Transverse colon (tissue), 4 donors: ENCODE measurements around the gene NXPH2. TPM values are rescaled to one million over a fixed set of nuclear protein-coding genes. Genes with fewer than 3 reads are reported as not detected.

Source experiments
- DNase-seq: peaks from one replicate; pipeline ENCODE4 v3.0.0-alpha.2; 2019
- H3K27ac ChIP-seq, 4 donors: fragments of 200-600 bp; sonication (generic); 2 replicates each; pipeline ENCODE4 v1.5.1; 2016 to 2018; ENCODE audit warnings: inconsistent platforms in 4 of 4
- H3K27me3 ChIP-seq: fragments of 200-600 bp; sonication (generic); 2 replicates; pipeline ENCODE4 v1.5.1; 2017; ENCODE audit warnings: inconsistent platforms
- H3K36me3 ChIP-seq, 4 donors: fragments of 200-600 bp; sonication (generic); 2 replicates each; pipeline ENCODE4 v1.5.1; 2017 to 2019; ENCODE audit warnings: inconsistent platforms in 4 of 4
- H3K4me1 ChIP-seq, 4 donors: fragments of 200-600 bp; sonication (generic); 2 replicates each; pipeline ENCODE4 v1.5.1; 2017 to 2020; ENCODE audit warnings: inconsistent platforms in 4 of 4
- H3K4me3 ChIP-seq, 4 donors: fragments of 200-600 bp; sonication (generic); 1 replicate in 1 of 4; 2 replicates in 3 of 4; pipeline versions ENCODE4 v1.5.1 to v1.6.1; 2017 to 2019; ENCODE audit warnings: inconsistent platforms in 4 of 4
- H3K9me3 ChIP-seq, 2 donors: fragments of 200-600 bp; sonication (generic); 2 replicates each; pipeline ENCODE4 v1.5.1; 2017 to 2019; ENCODE audit warnings: inconsistent platforms in 2 of 2
- CTCF ChIP-seq, 5 experiments: fragments of 200-600 bp in 3 of 5; fragments of 450-650 bp in 2 of 5; sonication (generic) in 3 of 5; IDR thresholded peaks; 1 replicate in 2 of 5; 2 replicates in 3 of 5; pipeline ENCODE4 v1.5.1; 2016 to 2017; ENCODE audit warnings: antibody characterized with exemption in 5 of 5, inconsistent platforms in 3 of 5, mild to moderate bottlenecking in 2 of 5, moderate library complexity in 1 of 5
- EP300 ChIP-seq: sonication (generic); formaldehyde crosslinking; IDR thresholded peaks from one replicate; pipeline ENCODE4 v1.6.1; 2017; ENCODE audit warnings: antibody characterized with exemption, low read depth
- POLR2A ChIP-seq: fragments of 450-650 bp; IDR thresholded peaks from one replicate; pipeline ENCODE4 v1.6.1; 2016; ENCODE audit warnings: antibody characterized with exemption, mild to moderate bottlenecking, moderate library complexity
- POLR2AphosphoS5 ChIP-seq, 3 donors: sonication (generic); formaldehyde crosslinking; IDR thresholded peaks; one replicate each; pipeline ENCODE4 v1.6.1; 2016; ENCODE audit warnings: antibody characterized with exemption in 3 of 3
- WGBS, 2 donors: methylation state at CpG; one replicate each; pipeline ENCODE4 v1.1.5; 2018; ENCODE audit warnings: low coverage in 1 of 2; 5-methylcytosine and 5-hydroxymethylcytosine counted together
- in situ Hi-C, 4 donors: fragments of 200-750 bp; cut with MboI; loops; one replicate each; pipeline versions ENCODE4 v1.15.0 to v1.15.1; 2017; ENCODE audit warnings: low sequenced_read_pairs in 3 of 4, low pct_ligation_motif_present in 1 of 4, low pct_unique_long_range_greater_than_20kb in 1 of 4
- intact Hi-C: fragments of 100-400 bp; cut with DNase I; formaldehyde crosslinking; loops from one replicate; pipeline ENCODE4 v1.15.1; 2023; ENCODE audit warnings: low total_unique reads
- total RNA-seq, 4 donors: library from RNA; depleted of rRNA; stranded (reverse); fragments of >200 nt; gene quantifications; one replicate each; pipeline ENCODE4 v1.1.0, GENCODE V29; 2016

Gene NXPH2
- total RNA-seq, 4 donors from 2014 or later = not detected

- H3K4me3 ChIP-seq = no peak overlapping the region
- no peaks in the 10 kb centered on the region for H3K9me3 ChIP-seq
- in situ Hi-C loops (no loop called here), intact Hi-C loops (no loop called here)
- no peak overlapping the region for H3K27ac ChIP-seq
- DNase-seq = no peak
- TF ChIP-seq POLR2A (no peak), POLR2AphosphoS5 (IDR thresholded peaks at IDR 0.05) (no peak), EP300 (no peak)
- H3K27me3 ChIP-seq = no peaks in the 10 kb centered on the region
- H3K36me3 ChIP-seq = no peaks in the 10 kb centered on the region
- H3K4me1 ChIP-seq = peaks cover 0 to 12% (median 3%) of the 10 kb centered on the region in 4 donors
Measured at GRCh38 chr2:138707392-138708074, 72.7 kb downstream of the NXPH2 start.

GRCh38 chr2:138703242-138703641 lies 76.9 kb downstream of the NXPH2 start:
- TF ChIP-seq CTCF (IDR thresholded peaks at IDR 0.05) (no peak), POLR2A (no peak), EP300 (no peak), POLR2AphosphoS5 (IDR thresholded peaks at IDR 0.05) (no peak)
- H3K27ac ChIP-seq = no peak overlapping the region
- peaks cover 0 to 2% (median 0%) of the 10 kb centered on the region in 4 donors for H3K4me1 ChIP-seq
- intact Hi-C loops = no loop called here
- no peak overlapping the region for H3K4me3 ChIP-seq
- no peaks in the 10 kb centered on the region for H3K9me3 ChIP-seq
- H3K27me3 ChIP-seq = no peaks in the 10 kb centered on the region
- no peak for DNase-seq
- in situ Hi-C loops = no loop called here
- H3K36me3 ChIP-seq = no peaks in the 10 kb centered on the region
- 77 to 100% methylated on average over 2 of the region's 2 CpGs for WGBS, 2 donors

- H3K4me1 ChIP-seq = no peaks in the 10 kb centered on the region
- no peak for DNase-seq
- in situ Hi-C loops (no loop called here), intact Hi-C loops (no loop called here)
- no peak overlapping the region for H3K27ac ChIP-seq
- TF ChIP-seq EP300 (no peak), POLR2A (no peak), POLR2AphosphoS5 (IDR thresholded peaks at IDR 0.05) (no peak), CTCF (IDR thresholded peaks at IDR 0.05) (no peak)
- H3K9me3 ChIP-seq = no peaks in the 10 kb centered on the region
- H3K27me3 ChIP-seq = no peaks in the 10 kb centered on the region
- 53 to 71% methylated on average over 7 to 8 of the region's 8 CpGs for WGBS, 2 donors
- no peak overlapping the region for H3K4me3 ChIP-seq
- no peaks in the 10 kb centered on the region for H3K36me3 ChIP-seq
Measured at GRCh38 chr2:138700716-138701115, 79.5 kb downstream of the NXPH2 start.

- no peak for DNase-seq
- H3K27ac ChIP-seq = no peak overlapping the region
- H3K9me3 ChIP-seq = no peaks in the 10 kb centered on the region
- TF ChIP-seq POLR2A (no peak), POLR2AphosphoS5 (IDR thresholded peaks at IDR 0.05) (no peak), EP300 (no peak), CTCF (IDR thresholded peaks at IDR 0.05) (no peak)
- in situ Hi-C loops = no loop called here
- H3K4me3 ChIP-seq = no peak overlapping the region
- 80 to 86% methylated on average over 3 to 8 of the region's 8 CpGs for WGBS, 2 donors
- H3K4me1 ChIP-seq = no peaks in the 10 kb centered on the region
- intact Hi-C loops = no loop called here
- H3K36me3 ChIP-seq = no peaks in the 10 kb centered on the region
- H3K27me3 ChIP-seq = no peaks in the 10 kb centered on the region
Measured at GRCh38 chr2:138699421-138699820, 80.8 kb downstream of the NXPH2 start.

GRCh38 chr2:138698428-138698827 lies 81.8 kb downstream of the NXPH2 start:
- in situ Hi-C loops = no loop called here
- H3K36me3 ChIP-seq = no peaks in the 10 kb centered on the region

More at GRCh38 chr2:138698428-138698827, 81.8 kb downstream of the NXPH2 start:
- H3K27me3 ChIP-seq = no peaks in the 10 kb centered on the region
- 81 to 87% methylated on average over 5 to 6 of the region's 6 CpGs for WGBS, 2 donors
- no peaks in the 10 kb centered on the region for H3K4me1 ChIP-seq
- no peaks in the 10 kb centered on the region for H3K9me3 ChIP-seq
- TF ChIP-seq CTCF (IDR thresholded peaks at IDR 0.05) = no peak
- TF ChIP-seq POLR2A = no peak
- no peak for TF ChIP-seq POLR2AphosphoS5 (IDR thresholded peaks at IDR 0.05)
- TF ChIP-seq EP300 = no peak
- DNase-seq = no peak
- H3K4me3 ChIP-seq = no peak overlapping the region
- H3K27ac ChIP-seq = no peak overlapping the region
- intact Hi-C loops = no loop called here
